ENCODE data around the gene TOP3A.

GRCh38 chr17:18236494-18236893 lies 78.3 kb downstream of the TOP3A start:
- TF ChIP-seq EP300 (IDR thresholded peaks at IDR 0.05), result no peak
- no peak for TF ChIP-seq CTCF (IDR thresholded peaks at IDR 0.05)
